HFFc6 (cell line): Measurements from ENCODE around the gene DLL4. TPM values are rescaled to one million over a fixed set of nuclear protein-coding genes. Genes with fewer than 3 reads are reported as not detected.
A peak's percentile ranks its signal among the peaks of the same experiment; 100 is the strongest.

Experiments used
- DNase-seq: peaks from one replicate; pipeline ENCODE4 v3.0.0-alpha.2; 2018
- H3K27ac Mint-ChIP-seq: 2 replicates; pipeline ENCODE4 v1.8.0; 2020; ENCODE audit warnings: mild to moderate bottlenecking, mixed read lengths
- H3K27me3 Mint-ChIP-seq: 2 replicates; pipeline ENCODE4 v1.8.0; 2021; ENCODE audit warnings: mild to moderate bottlenecking, moderate library complexity, mixed read lengths; ENCODE audit not compliant: insufficient read depth
- H3K36me3 Mint-ChIP-seq: 2 replicates; pipeline ENCODE4 v1.8.0; 2021; ENCODE audit warnings: low read depth, mixed read lengths
- H3K4me1 Mint-ChIP-seq: 2 replicates; pipeline ENCODE4 v1.8.0; 2020; ENCODE audit warnings: low read depth, mixed read lengths
- H3K4me3 Mint-ChIP-seq: 2 replicates; pipeline ENCODE4 v1.8.0; 2020; ENCODE audit warnings: mild to moderate bottlenecking, moderate library complexity, mixed read lengths
- H3K9me3 Mint-ChIP-seq: 2 replicates; pipeline ENCODE4 v1.8.0; 2020; ENCODE audit warnings: mild to moderate bottlenecking, mixed read lengths
- CTCF ChIP-seq: fragments of 200-600 bp; sonication (generic); IDR thresholded peaks from 2 replicates; pipeline ENCODE4 v1.5.0; 2021; ENCODE audit warnings: antibody characterized with exemption, mild to moderate bottlenecking
- total RNA-seq, 6 experiments: library from RNA; stranded (reverse); fragmentation: NEBNext Ultra II Directional; extraction: Animal tissue kit (Norgen Biotek cat#: 25700); gene quantifications; 2 replicates in 1 of 6; 3 replicates in 5 of 6; pipeline ENCODE4 v1.2.3, GENCODE V29; 2021

The DLL4 gene
- total RNA-seq, 6 experiments from 2014 or later, result 0.05 to 0.11 TPM; not detected in 4

- Mint-ChIP-seq H3K27ac (no peak overlapping the region), H3K4me3 (no peak overlapping the region), H3K36me3 (peaks cover 5% of the 10 kb centered on the region), H3K4me1 (peaks cover 20% of the 10 kb centered on the region), H3K9me3 (no peaks in the 10 kb centered on the region), H3K27me3 (peaks cover 5% of the 10 kb centered on the region)
- DNase-seq, result no peak
- TF ChIP-seq CTCF, result no peak
These were observed 38.0 kb upstream of the DLL4 start for GRCh38 chr15:40891138-40891537.

- peak; percentile 23 for DNase-seq
- no peaks in the 10 kb centered on the region for H3K9me3 Mint-ChIP-seq
- TF ChIP-seq CTCF, result peak; percentile 89
- no peak overlapping the region for H3K27ac Mint-ChIP-seq
- peaks cover 5% of the 10 kb centered on the region for H3K36me3 Mint-ChIP-seq
- no peak overlapping the region for H3K4me3 Mint-ChIP-seq
- peaks cover 21% of the 10 kb centered on the region for H3K4me1 Mint-ChIP-seq
- peaks cover 5% of the 10 kb centered on the region for H3K27me3 Mint-ChIP-seq
These were observed 37.2 kb upstream of the DLL4 start for GRCh38 chr15:40891810-40892446.

- no peak overlapping the region for H3K4me3 Mint-ChIP-seq
- H3K4me1 Mint-ChIP-seq, result peaks cover 21% of the 10 kb centered on the region
- no peak overlapping the region for H3K27ac Mint-ChIP-seq
- TF ChIP-seq CTCF, result no peak
- H3K9me3 Mint-ChIP-seq, result no peaks in the 10 kb centered on the region
- no peak for DNase-seq
- H3K27me3 Mint-ChIP-seq, result peaks cover 5% of the 10 kb centered on the region
- peaks cover 5% of the 10 kb centered on the region for H3K36me3 Mint-ChIP-seq
These were observed 36.6 kb upstream of the DLL4 start for GRCh38 chr15:40892447-40893012.

- no peak overlapping the region for H3K27ac Mint-ChIP-seq
- TF ChIP-seq CTCF, result no peak
- no peak overlapping the region for H3K4me3 Mint-ChIP-seq
- H3K4me1 Mint-ChIP-seq, result peaks cover 21% of the 10 kb centered on the region
- H3K9me3 Mint-ChIP-seq, result no peaks in the 10 kb centered on the region
- H3K27me3 Mint-ChIP-seq, result peaks cover 5% of the 10 kb centered on the region
- peaks cover 5% of the 10 kb centered on the region for H3K36me3 Mint-ChIP-seq
- no peak for DNase-seq
These were observed 36.0 kb upstream of the DLL4 start for GRCh38 chr15:40893019-40893670.

GRCh38 chr15:40893733-40894680 lies 35.1 kb upstream of the DLL4 start, which contains the start of gene VPS18:
TSS of gene VPS18 (plus strand) at chr15:40894450. CDS start at chr15:40894769, 319 bp downstream.
- peaks cover 5% of the 10 kb centered on the region for H3K36me3 Mint-ChIP-seq
- DNase-seq, result peak; percentile 95
- TF ChIP-seq CTCF, result peak; percentile 94
- no peaks in the 10 kb centered on the region for H3K9me3 Mint-ChIP-seq
- peaks cover 21% of the 10 kb centered on the region for H3K4me1 Mint-ChIP-seq
- H3K27me3 Mint-ChIP-seq, result peaks cover 5% of the 10 kb centered on the region
- peak within 1 kb of the TSS; percentile 100 for H3K4me3 Mint-ChIP-seq
- peak within 1 kb of the TSS; percentile 99 for H3K27ac Mint-ChIP-seq
